H1 (cell line): ENCODE measurements around the gene CNTN6. TPM values are rescaled to one million over a fixed set of nuclear protein-coding genes. Genes with fewer than 3 reads are reported as not detected.

Experiments
- CTCF ChIA-PET: fragments of 300-600 bp; sonication (Branson Sonifier 250); formaldehyde crosslinking; loops from one replicate; lab custom pipeline; 2021; ENCODE audit not compliant: partially characterized antibody; lab: Charles Lee
- POLR2A ChIA-PET: fragments of 300-600 bp; sonication (Branson Sonifier 250); formaldehyde crosslinking; loops from one replicate; lab custom pipeline; 2021; ENCODE audit warnings: inconsistent platforms; ENCODE audit not compliant: partially characterized antibody; lab: Charles Lee
- DNase-seq, 2 experiments: peaks; one replicate each; pipeline versions ENCODE4 v3.0.0 to v3.0.0-alpha.2; 2010 to 2022; ENCODE audit warnings: low spot score in 2 of 2, low read depth in 1 of 2, mixed read lengths in 1 of 2
- FAIRE-seq: peaks from 2 replicates; lab custom pipeline; 2011; peaks lifted over from hg19 to GRCh38; lab: Jason Lieb, UNC
- H2AFZ ChIP-seq: 2 replicates; pipeline ENCODE4 v1.8.1; 2012; ENCODE audit warnings: low read length, inconsistent platforms
- H2AK5ac ChIP-seq: 2 replicates; pipeline ENCODE4 v1.6.1; 2013; ENCODE audit warnings: low read depth, low read length
- H2BK120ac ChIP-seq: replicated peaks from 2 replicates; pipeline ENCODE3; 2013; ENCODE audit warnings: low read depth, low read length, inconsistent platforms
- H2BK12ac ChIP-seq: 2 replicates; pipeline ENCODE4 v1.6.1; 2013; ENCODE audit warnings: low read depth, low read length
- H2BK15ac ChIP-seq: 2 replicates; pipeline ENCODE4 v1.6.1; 2013; ENCODE audit warnings: low read length
- H2BK20ac ChIP-seq: 2 replicates; pipeline ENCODE4 v1.6.1; 2013; ENCODE audit warnings: low read length
- H2BK5ac ChIP-seq: 2 replicates; pipeline ENCODE4 v1.6.1; 2013; ENCODE audit warnings: low read depth, low read length
- H3K14ac ChIP-seq: 2 replicates; pipeline ENCODE4 v1.6.1; 2013; ENCODE audit warnings: inconsistent platforms; ENCODE audit not compliant: insufficient read length
- H3K18ac ChIP-seq: 2 replicates; pipeline ENCODE4 v1.6.1; 2013; ENCODE audit warnings: low read length; ENCODE audit errors: extremely low read depth
- H3K23ac ChIP-seq: 2 replicates; pipeline ENCODE4 v1.6.1; 2013; ENCODE audit warnings: inconsistent platforms; ENCODE audit not compliant: insufficient read length
- H3K23me2 ChIP-seq: 2 replicates; pipeline ENCODE4 v1.6.1; 2013; ENCODE audit warnings: low read depth, low read length
- H3K27ac ChIP-seq: 2 replicates; pipeline ENCODE4 v1.6.1; 2011; ENCODE audit warnings: low read depth, low read length, inconsistent platforms
- H3K27me3 ChIP-seq, 4 experiments: replicated peaks in 1 of 4; 1 replicate in 1 of 4; 2 replicates in 3 of 4; pipeline versions ENCODE4 v1.6.1 to v1.8.1; 2011 to 2013; ENCODE audit warnings: low read length in 3 of 4, mild to moderate bottlenecking in 3 of 4, inconsistent platforms in 2 of 4, mixed read lengths in 2 of 4, moderate library complexity in 1 of 4; ENCODE audit not compliant: control insufficient read depth in 3 of 4, insufficient read depth in 3 of 4; ENCODE audit errors: extremely low read depth in 1 of 4
- H3K36me3 ChIP-seq, 4 experiments: 2 replicates each; pipeline versions ENCODE4 v1.6.1 to v1.8.1; 2011 to 2013; ENCODE audit warnings: mild to moderate bottlenecking in 4 of 4, low read length in 3 of 4, moderate library complexity in 2 of 4, control low read depth in 1 of 4, inconsistent platforms in 1 of 4; ENCODE audit not compliant: insufficient read depth in 4 of 4, control insufficient read depth in 2 of 4
- H3K4ac ChIP-seq: replicated peaks from 2 replicates; pipeline ENCODE3; 2013; ENCODE audit warnings: low read length, low read depth, mixed read lengths, inconsistent platforms; ENCODE audit not compliant: insufficient read length
- H3K4me1 ChIP-seq, 4 experiments: replicated peaks in 1 of 4; 1 replicate in 1 of 4; 2 replicates in 3 of 4; pipeline versions ENCODE4 v1.6.1 to v1.8.1; 2011 to 2013; ENCODE audit warnings: low read length in 3 of 4, inconsistent platforms in 2 of 4, mixed read lengths in 1 of 4; ENCODE audit not compliant: insufficient read depth in 4 of 4, control insufficient read depth in 3 of 4
- H3K4me2 ChIP-seq, 2 experiments: 2 replicates each; pipeline versions ENCODE4 v1.6.1 to v1.8.1; 2011 to 2013; ENCODE audit warnings: low read depth in 2 of 2, low read length in 2 of 2, control low read depth in 1 of 2, inconsistent platforms in 1 of 2, mild to moderate bottlenecking in 1 of 2; ENCODE audit not compliant: insufficient read depth in 1 of 2
- H3K4me3 ChIP-seq, 4 experiments: fragments of 200-600, 300-600 bp in 1 of 4; sonication (generic), shearing (Covaris generic), sonication (Bioruptor Twin) in 1 of 4; 2 replicates each; pipeline versions ENCODE4 v1.5.1 to v1.8.1; 2011 to 2016; ENCODE audit warnings: low read length in 4 of 4, low read depth in 3 of 4, control low read depth in 2 of 4, inconsistent platforms in 2 of 4, mild to moderate bottlenecking in 2 of 4, mixed read lengths in 1 of 4, moderate library complexity in 1 of 4; ENCODE audit not compliant: insufficient read depth in 2 of 4; ENCODE audit errors: extremely low read depth in 1 of 4
- H3K56ac ChIP-seq: replicated peaks from 2 replicates; pipeline ENCODE3; 2013; ENCODE audit warnings: low read depth, mild to moderate bottlenecking, mixed read lengths, low read length, inconsistent platforms; ENCODE audit not compliant: insufficient read length
- H3K79me1 ChIP-seq: 2 replicates; pipeline ENCODE4 v1.6.1; 2013; ENCODE audit warnings: low read depth, low read length, control low read depth
- H3K79me2 ChIP-seq, 2 experiments: 2 replicates each; pipeline versions ENCODE4 v1.6.1 to v1.8.1; 2012 to 2013; ENCODE audit warnings: low read length in 2 of 2, mild to moderate bottlenecking in 2 of 2, inconsistent platforms in 1 of 2; ENCODE audit not compliant: insufficient read depth in 2 of 2, control insufficient read depth in 1 of 2
- H3K9ac ChIP-seq, 4 experiments: replicated peaks in 1 of 4; 1 replicate in 1 of 4; 2 replicates in 3 of 4; pipeline versions ENCODE4 v1.6.1 to v1.8.1; 2011 to 2013; ENCODE audit warnings: low read depth in 3 of 4, low read length in 3 of 4, control low read depth in 2 of 4, mild to moderate bottlenecking in 2 of 4, moderate library complexity in 2 of 4, inconsistent platforms in 1 of 4; ENCODE audit errors: extremely low read depth in 1 of 4
- H3K9me3 ChIP-seq, 2 experiments: 2 replicates each; pipeline versions ENCODE4 v1.6.1 to v1.8.1; 2012 to 2013; ENCODE audit warnings: mild to moderate bottlenecking in 2 of 2, moderate library complexity in 2 of 2, control low read depth in 1 of 2, inconsistent platforms in 1 of 2, low read depth in 1 of 2, low read length in 1 of 2, mixed read lengths in 1 of 2; ENCODE audit not compliant: insufficient read depth in 2 of 2
- H4K20me1 ChIP-seq, 2 experiments: replicated peaks in 1 of 2; 2 replicates each; pipeline versions ENCODE3 to v1.8.1; 2011 to 2013; ENCODE audit warnings: inconsistent platforms in 2 of 2, low read length in 2 of 2, mild to moderate bottlenecking in 1 of 2; ENCODE audit not compliant: insufficient read depth in 2 of 2, control insufficient read depth in 1 of 2
- H4K5ac ChIP-seq: 2 replicates; pipeline ENCODE4 v1.6.1; 2013; ENCODE audit warnings: low read length, low read depth, mixed read lengths, inconsistent platforms; ENCODE audit not compliant: insufficient read length
- H4K8ac ChIP-seq: 2 replicates; pipeline ENCODE4 v1.8.0; 2013; ENCODE audit warnings: mild to moderate bottlenecking, moderate library complexity, low read length, inconsistent platforms; ENCODE audit not compliant: insufficient read depth; ENCODE audit errors: extremely low read depth
- H4K91ac ChIP-seq: replicated peaks from 2 replicates; pipeline ENCODE3; 2013; ENCODE audit warnings: low read length, mixed read lengths, inconsistent platforms; ENCODE audit not compliant: insufficient read length
- CREB1 ChIP-seq: IDR thresholded peaks from 2 replicates; pipeline ENCODE4 v1.6.1; 2012; ENCODE audit warnings: inconsistent platforms
- CTCF ChIP-seq, 3 experiments: IDR thresholded peaks; 1 replicate in 2 of 3; 2 replicates in 1 of 3; pipeline versions ENCODE4 v1.5.1 to v1.6.1; 2011; ENCODE audit warnings: low read length in 3 of 3, mild to moderate bottlenecking in 3 of 3, inconsistent platforms in 2 of 3, low read depth in 1 of 3, moderate library complexity in 1 of 3; ENCODE audit not compliant: insufficient read depth in 1 of 3; ENCODE audit errors: control extremely low read depth in 1 of 3
- RAD21 ChIP-seq, 2 experiments: IDR thresholded peaks in 1 of 2; conservative IDR thresholded peaks in 1 of 2; 2 replicates each; pipeline ENCODE4 v1.6.1; 2011; ENCODE audit warnings: low read depth in 2 of 2, low read length in 2 of 2, improper control_type of control experiment in 1 of 2, inconsistent platforms in 1 of 2, mild to moderate bottlenecking in 1 of 2, moderate library complexity in 1 of 2
- RXRA ChIP-seq: IDR thresholded peaks from 2 replicates; pipeline ENCODE4 v1.6.1; 2011; ENCODE audit warnings: low read depth, mild to moderate bottlenecking, low read length, moderate library complexity; ENCODE audit not compliant: insufficient read depth
- WGBS, 2 experiments: shearing (Covaris generic) in 1 of 2; methylation state at CpG; one replicate each; pipeline versions ENCODE4 v1.1.6 to v1.1.7; 2013 to 2015; ENCODE audit warnings: low lambda C conversion rate in 2 of 2, mixed read lengths in 2 of 2, inconsistent platforms in 1 of 2, low coverage in 1 of 2, missing lambda C conversion rate in 1 of 2; ENCODE audit not compliant: insufficient replicate concordance in 2 of 2, insufficient coverage in 1 of 2, insufficient read length in 1 of 2; ENCODE audit errors: extremely low coverage in 1 of 2, missing lambda C conversion rate in 1 of 2; 5-methylcytosine and 5-hydroxymethylcytosine counted together
- polyA plus RNA-seq, 7 experiments: library from polyadenylated mRNA; depleted of rRNA in 3 of 7; stranded (reverse) in 5 of 7; unstranded in 2 of 7; fragments of >200 nt in 5 of 7; fragments of 200-250 nt in 2 of 7; gene quantifications; 1 replicate in 5 of 7; 2 replicates in 1 of 7; 4 replicates in 1 of 7; pipeline versions ENCODE4 v1.2.1 to v1.2.3, GENCODE V29; 2011 to 2013; ENCODE audit warnings: missing spikeins in 2 of 7, mixed read lengths in 2 of 7
- total RNA-seq: library from RNA; stranded (reverse); fragmentation: NEBNext Ultra II Directional; extraction: Animal tissue kit (Norgen Biotek cat#: 25700); gene quantifications from 2 replicates; pipeline ENCODE4 v1.2.1, GENCODE V29; 2021

The CNTN6 gene
- total and polyA plus RNA-seq, 2 of the 8 experiments (the other 6 are each of a cell fraction or from before 2014, with no cell fraction given), result not detected

- H3K4ac ChIP-seq, result no peak overlapping the region
- H3K14ac ChIP-seq, result no peak overlapping the region
- no peak overlapping the region for H2AK5ac ChIP-seq
- H3K9ac ChIP-seq, result no peak overlapping the region
- WGBS, 2 experiments, result 92% methylated on average over 5 of the region's 5 CpGs; no CpG with 5 or more reads in 1 of the 2 experiments
- H3K9me3 ChIP-seq, result no peaks in the 10 kb centered on the region
- H3K79me1 ChIP-seq, result no peaks in the 10 kb centered on the region
- no peak overlapping the region for H4K5ac ChIP-seq
- no peaks in the 10 kb centered on the region for H3K27me3 ChIP-seq
- no peak overlapping the region for H3K23ac ChIP-seq
- H3K56ac ChIP-seq, result no peak overlapping the region
- H2BK15ac ChIP-seq, result no peak overlapping the region
- no peaks in the 10 kb centered on the region for H3K23me2 ChIP-seq
- no peak overlapping the region for H3K27ac ChIP-seq
- no peak overlapping the region for H2BK20ac ChIP-seq
- no peak overlapping the region for H4K8ac ChIP-seq
- H3K18ac ChIP-seq, result no peak overlapping the region
- H3K4me3 ChIP-seq, result no peak overlapping the region
- no peaks in the 10 kb centered on the region for H3K36me3 ChIP-seq
- H4K91ac ChIP-seq, result no peak overlapping the region
- TF ChIP-seq RXRA, result no peak
- peak; percentile 24 to 25; a peak in 1 of 4 replicates for TF ChIP-seq RAD21 (IDR thresholded peaks at IDR 0.05 in 1 of 2, conservative IDR thresholded peaks at IDR 0.05 in 1 of 2; ENCODE audit: low read depth in 2 of 2, low read length in 2 of 2)
- TF ChIP-seq CTCF (IDR thresholded peaks at IDR 0.05; ENCODE audit: control extremely low read depth in 1 of 3, insufficient read depth in 1 of 3, low read depth in 1 of 3, low read length in 3 of 3), result peak in 1 of 3 experiments; percentile 18; a peak in 1 of 4 replicates
- no peak for TF ChIP-seq CREB1
- no peak overlapping the region for H2AFZ ChIP-seq
- H4K20me1 ChIP-seq, result no peaks in the 10 kb centered on the region
- no peaks in the 10 kb centered on the region for H3K79me2 ChIP-seq
- no peaks in the 10 kb centered on the region for H3K4me1 ChIP-seq
- H3K4me2 ChIP-seq, result no peak overlapping the region
- no peak overlapping the region for H2BK120ac ChIP-seq
- no peak for DNase-seq
- no peak overlapping the region for H2BK12ac ChIP-seq
- H2BK5ac ChIP-seq, result no peak overlapping the region
- CTCF ChIA-PET, result interaction anchor here (0.7 to 3.6 kb wide), 8 partner anchors 8 to 535 kb away, joined by 3 to 10 read pairs (median 3); no protein-coding TSS in a partner anchor
- FAIRE-seq, result no peak
- POLR2A ChIA-PET, result no interaction called here
These were observed 158.6 kb downstream of the CNTN6 start for GRCh38 chr3:1251282-1252060.
